Hematopoietic multipotent progenitor cell treated with erythropoietin and hydrocortisone succinate and interleukin-3 and kit ligand, for 15 days (in vitro differentiated cells): ENCODE results near the gene UNKL.

Experiments used
- DNase-seq: peaks from one replicate; pipeline ENCODE4 v3.0.0-alpha.2; 2015; ENCODE audit warnings: low spot score

The UNKL gene

DNA sequence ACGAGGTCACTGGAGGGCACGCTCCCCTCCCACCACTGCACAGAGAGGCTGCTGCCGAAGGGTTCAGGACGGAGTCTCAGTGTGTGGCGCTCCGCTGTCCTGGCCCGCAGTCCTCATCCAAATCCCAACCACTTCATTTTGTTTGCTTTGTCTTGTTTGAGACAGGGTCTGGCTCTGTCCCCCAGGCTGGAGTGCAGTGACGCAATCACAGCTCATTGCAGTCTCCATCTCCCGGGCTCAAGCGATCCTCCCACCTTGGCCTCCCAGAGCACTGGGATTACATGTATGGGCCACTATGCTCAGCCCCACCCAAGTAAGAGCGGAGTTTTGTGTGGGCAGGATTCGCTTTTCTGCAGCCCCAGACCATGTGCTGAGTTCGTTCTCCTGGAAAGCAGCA, 12.7 kb downstream of the UNKL start:
- DNase-seq = no peak

DNA sequence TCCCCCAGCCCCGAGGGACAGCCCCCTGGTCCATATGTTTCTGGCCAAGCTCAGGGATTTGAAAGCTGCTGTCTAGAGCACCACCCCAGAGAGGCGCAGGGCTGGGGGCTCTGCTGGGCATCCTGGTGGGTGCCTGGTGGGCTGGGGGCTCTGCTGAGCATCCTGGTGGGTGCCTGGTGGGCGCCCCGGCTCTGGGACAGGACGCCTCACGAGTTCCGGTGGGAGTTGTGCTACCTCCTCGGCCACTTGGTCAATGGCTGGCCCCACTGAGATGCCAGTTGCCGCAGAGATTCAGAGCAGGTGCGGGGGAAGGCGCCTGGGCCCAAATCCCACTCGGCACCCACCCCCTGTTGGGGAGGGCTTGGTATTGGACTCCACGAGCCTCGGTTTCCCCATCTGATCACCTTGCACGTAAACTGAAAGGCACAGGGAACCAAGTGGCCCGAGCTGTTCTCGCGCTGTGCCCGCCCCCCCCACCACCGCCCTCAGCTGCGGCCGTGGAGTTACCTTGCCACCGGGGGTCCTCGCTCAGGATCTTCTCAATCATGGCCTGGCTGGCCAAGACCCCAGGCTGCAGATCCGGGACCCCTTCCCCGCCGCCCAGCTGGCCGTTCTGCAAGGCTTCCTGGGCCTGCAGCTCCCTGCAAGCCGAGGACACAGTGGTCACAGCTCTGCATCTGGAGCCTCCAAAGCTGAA, 13.3 kb downstream of the UNKL start:
- no peak for DNase-seq

DNA sequence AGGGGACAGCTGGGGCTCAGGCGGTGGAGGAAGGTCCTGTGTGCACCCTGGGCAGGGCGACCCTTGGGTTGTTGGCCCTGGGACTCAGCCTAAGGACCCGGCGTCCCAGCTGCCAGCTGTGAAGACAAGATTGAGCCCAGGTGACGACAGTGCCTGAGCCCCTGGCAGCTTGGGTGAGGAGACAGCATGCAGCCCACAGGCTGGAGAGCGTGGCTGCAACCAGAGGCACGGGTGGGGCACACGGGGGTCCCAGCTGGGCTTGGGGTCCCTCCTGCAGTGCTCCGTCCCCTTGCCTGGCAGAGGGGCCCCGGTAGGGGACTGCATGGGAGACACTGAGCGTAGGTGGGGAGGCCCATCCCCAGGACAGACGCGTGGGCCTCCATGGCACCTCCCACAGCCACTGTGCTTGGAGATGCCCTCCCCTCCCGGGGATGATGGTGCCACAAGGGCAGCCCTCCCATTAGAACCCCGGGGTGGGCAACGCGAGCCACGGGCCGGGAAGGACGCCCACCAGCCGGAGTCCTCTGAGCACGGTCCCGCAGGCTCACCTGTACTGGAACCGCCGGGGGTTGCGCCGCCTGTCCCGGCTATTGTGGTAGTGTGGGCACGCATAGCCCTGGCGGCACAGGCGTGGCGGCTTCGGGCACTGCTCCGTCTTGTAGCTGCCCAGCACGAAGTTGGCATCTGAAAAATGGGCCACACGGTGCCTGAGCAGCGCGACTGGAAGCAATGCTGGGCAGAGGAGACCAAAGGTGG, 15.5 kb downstream of the UNKL start:
- no peak for DNase-seq

DNA sequence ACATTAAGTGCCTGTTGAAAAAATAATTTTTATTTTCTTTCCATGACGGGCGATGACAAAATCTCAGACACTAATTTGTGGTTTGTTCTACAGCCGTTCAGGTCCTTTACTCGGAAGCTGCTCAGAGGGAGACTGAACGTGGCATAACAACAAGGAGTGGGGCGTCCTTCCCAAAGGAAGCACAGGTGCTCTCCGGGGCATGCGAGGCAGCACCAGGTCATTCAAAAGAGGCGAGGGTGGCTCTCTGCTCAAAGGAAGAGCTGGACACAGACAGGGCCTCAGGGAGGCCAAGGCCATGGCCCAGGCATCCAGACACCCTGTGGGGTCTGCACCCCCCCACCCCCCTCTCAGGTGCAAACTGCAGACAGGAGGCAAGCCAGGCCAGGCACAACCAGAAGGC, 16.2 kb downstream of the UNKL start:
- no peak for DNase-seq

DNA sequence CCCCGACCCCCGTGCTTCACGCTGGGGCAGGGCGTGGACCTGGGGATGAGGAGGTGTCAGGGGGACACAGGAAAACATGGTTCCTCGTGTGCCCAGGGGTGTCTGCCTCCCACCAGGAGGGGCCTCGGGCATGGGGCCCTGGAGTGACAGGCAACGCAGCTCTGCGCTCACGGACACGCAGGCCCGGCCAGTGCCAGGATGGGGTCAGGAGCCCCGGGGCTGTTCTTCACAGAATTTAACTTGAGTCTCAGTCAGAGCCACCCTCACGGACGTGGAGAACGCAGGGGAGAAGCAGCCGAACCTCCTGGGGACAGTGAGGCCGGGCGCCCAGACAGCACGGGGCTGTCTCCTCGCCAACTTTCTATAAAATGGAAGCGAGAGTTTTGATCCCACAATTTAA, 16.7 kb downstream of the UNKL start:
- no peak for DNase-seq

DNA sequence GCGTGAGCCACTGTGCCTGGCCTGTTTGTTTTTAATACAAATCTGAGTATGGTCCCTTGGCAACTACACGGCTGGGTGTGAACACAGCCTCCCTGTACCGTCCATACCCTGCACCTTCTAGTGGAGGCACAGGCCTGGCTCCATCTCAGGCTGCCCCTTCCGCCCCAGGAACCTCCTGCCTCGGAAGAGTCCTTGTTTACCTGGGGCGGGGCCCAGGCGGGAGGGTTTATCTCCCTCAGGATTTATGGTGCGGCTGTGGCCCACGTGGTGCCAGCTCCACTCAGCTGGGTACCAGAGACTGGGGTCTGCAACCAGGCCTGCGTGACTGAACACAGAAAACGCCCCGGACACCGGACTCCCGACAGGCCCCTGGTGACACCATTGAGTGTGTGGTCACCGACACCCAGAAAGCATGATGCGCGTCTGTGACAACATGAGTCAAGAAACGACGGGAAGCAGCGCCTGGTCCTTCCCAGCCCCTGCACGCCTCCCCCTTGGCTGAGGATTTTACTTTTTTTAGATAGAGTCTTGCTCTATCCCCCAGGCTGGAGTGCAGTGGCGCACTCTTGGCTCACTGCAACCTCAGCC, 19.0 kb downstream of the UNKL start:
- no peak for DNase-seq

DNA sequence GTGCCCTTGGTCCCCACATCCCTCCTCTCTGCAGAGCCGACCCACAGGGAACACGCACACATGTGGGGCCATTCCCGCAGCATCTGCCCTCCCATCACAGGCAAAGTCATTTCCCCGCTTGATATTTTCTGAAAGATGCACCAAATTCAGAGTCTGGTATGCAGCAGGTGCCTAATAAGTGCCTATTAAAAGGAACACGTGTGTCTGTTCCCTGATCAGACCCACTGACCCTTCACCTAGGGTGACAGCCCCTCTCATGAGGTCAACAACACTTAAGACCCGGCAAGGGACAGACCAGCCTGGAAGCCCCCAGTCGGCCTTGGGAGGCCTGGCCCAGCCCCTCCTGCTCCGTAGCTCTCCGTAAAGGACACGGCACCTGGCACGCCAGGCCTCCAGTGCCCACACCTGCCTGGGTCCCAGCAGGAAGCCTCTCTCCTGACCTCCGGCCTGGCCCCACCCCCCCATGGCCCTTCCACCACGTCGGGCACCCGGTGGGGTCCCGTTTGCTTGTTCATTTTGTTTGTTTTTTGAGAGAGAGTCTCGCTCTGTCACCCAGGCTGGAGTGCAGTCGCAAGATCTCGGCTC, 20.0 kb downstream of the UNKL start:
- DNase-seq = no peak

DNA sequence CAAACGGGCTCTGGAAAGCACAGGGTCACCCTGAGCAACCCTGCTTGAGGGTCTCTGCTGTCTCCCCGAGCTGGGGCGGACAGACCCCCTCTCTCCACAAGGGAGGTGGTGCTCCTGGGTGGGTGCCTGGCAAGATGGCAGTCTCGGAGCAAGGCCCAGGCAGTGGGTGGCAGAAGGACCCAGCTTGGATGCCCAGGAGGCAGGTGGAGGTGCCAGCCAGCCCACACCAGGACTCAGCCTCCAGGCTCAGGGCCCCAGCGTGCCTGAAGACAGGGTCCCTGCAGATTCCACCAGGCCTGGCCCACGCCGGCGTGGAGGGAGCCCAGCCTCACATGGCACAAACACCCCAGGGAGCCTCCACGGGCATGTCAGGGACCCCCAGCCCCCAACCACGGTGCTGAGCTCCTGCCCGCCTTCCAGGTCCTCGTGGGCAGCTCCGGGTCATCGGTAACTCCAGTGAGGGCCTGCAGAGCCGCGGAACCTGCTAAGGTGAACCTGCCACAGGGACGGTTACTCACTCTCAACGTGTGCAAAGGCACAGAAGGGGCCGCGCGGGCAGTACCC, 20.8 kb downstream of the UNKL start:
- DNase-seq = no peak

DNA sequence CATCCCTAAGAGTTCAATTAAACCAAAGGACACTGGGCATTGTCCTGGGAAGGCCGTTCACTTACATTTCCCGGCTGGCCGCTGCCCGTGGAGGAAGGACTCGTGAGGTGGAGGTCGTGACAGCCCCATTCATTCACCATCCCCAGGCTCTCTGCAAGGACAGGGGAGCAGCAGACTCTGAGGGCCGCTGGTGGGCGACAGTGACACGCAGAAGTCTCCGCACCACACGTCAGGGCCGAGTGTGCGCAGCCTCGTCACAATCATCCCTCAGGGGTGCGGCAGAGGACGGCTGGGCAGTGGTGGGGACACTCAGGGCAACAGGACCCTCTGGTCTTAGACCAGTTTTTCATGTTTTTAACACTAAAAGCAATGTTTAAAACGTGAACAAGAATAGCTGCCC, 21.7 kb downstream of the UNKL start:
- DNase-seq = no peak

DNA sequence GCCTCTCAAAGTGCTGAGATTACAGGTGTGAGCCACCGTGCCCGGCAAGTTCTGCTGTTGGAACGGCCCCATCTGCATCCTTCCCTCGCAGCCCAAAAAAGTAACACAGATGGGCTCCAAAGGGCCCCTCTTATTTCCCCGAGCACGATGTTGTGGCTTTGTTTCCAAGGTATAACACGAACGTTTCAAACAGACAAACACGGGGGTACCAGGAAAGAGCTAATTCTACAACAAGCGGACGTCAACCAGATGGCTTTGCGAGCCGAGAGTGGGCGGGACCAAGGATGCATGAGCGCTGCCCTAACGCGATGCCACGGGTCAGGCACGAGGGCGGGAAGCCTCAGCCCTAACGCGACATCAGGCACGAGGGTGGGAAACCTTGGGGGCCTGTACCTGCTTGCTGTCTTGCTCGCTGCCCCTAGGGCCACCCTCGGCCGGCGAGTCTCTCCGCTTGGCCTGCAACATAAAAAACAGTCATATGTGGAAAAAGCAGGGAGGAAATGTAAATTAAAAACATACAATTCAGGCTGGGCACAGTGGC, 24.2 kb downstream of the UNKL start:
- no peak for DNase-seq

DNA sequence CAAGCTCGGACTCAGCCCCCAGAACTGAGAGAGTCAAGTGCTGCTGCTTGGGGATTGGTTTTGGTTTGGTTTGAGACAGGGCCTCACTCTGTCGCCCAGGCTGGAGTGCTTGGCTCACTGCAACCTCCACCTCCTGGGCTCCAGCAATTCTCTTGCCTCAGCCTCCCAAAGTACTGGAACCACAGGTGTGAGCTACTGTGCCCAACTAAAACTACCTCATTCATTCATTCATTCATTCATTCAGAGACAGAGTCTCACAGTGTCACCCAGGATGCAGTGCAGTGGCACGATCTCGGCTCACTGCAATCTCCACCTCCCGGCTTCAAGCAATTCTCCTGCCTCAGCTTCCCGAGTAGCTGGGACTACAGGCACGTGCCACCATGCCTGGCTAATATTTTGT, 24.7 kb downstream of the UNKL start:
- DNase-seq = no peak

DNA sequence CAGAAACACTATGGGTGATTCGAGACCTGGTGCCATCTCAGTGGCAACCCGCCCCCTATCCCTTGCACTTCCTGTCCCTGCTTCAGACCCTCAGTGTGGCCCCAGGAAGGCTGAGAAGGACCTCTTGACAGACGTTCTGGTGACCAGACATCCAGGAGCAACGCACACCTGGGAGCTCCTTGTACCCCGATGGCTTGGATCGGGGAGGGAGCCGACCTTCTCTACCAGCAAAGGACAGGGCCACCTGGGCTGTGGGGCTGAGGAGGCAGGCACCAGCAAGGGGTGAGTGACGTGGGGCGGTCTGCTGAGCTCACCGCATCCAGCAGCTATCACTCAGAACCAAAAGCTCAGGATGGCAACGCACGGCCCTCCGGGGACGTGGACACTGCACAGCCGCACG, 27.2 kb downstream of the UNKL start:
- DNase-seq = no peak

DNA sequence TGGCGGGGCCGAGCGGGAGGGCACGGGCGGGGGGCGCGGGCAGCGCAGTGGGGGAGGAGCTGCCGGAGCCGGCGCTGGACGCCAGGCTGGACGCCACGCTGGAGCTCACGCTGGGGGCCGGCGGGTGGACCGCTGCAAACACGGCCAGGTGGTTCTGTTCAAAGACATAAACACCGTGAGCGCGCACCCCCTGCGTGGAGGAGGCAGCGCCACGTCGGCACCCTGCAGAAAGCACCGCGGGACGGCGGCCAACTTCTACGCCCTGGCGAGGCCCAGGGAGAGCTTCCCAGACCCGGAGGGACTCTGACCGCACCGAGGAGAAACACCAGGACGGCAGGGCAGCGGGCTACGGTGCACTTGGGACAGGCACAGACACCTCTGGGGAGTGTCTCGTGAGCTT, 29.3 kb downstream of the UNKL start:
- no peak for DNase-seq

DNA sequence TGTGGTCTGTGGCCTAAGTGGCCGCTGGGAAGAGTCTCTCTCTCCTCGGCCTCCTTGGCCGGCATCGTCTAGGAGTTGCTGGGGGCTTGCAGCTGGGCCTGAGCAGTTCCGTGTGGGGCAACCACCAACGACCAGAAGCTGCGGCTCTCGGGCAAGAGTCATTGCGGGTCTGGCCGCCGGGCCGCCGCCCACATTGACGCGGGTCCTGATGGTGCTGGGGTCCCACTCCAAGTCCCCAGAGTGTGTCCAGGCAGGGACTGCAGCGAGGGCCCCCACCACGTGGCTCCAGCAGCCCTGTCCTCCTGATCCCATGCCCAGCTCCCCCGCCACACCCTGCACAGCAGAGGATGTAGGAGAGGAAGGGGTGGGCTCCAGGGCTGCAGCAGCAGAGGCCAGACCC, 30.9 kb downstream of the UNKL start:
- no peak for DNase-seq

DNA sequence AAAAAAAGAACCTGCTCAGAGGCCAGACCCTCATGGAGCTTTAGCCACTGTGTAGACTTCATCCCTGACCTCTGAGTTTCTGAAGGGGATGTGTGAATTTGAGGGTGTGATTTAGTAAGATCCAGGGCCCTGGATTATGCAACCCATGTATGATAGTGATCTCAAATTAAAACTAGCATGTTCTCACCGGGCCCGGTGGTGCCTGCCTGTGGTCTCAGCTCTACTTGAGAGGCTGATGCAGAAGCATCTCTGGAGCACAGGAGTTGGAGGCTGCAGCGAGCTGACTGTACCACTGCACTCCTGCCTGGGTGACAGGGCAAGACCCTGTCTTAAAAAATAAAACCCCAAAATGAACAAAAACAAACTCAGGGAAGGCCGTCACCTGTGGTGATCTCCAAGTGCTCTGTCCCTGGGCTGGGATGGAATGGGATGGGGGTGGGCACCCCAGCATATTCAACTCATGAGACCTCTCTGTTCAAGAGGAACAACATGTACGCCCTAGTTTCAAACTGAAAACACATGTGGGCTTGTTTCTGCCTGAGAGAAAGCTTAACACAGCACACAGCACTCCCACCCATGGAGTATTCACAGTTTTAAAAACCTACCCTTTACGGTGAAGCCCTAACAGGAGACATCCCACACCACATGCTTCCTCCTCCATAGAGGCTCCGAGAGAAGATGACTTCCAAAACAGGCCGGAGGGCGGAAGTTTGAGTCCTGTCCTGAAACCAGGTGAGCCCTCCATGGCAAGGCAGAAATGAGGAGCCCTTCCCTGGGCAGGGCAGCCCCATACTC, 32.7 kb downstream of the UNKL start:
- DNase-seq = no peak

DNA sequence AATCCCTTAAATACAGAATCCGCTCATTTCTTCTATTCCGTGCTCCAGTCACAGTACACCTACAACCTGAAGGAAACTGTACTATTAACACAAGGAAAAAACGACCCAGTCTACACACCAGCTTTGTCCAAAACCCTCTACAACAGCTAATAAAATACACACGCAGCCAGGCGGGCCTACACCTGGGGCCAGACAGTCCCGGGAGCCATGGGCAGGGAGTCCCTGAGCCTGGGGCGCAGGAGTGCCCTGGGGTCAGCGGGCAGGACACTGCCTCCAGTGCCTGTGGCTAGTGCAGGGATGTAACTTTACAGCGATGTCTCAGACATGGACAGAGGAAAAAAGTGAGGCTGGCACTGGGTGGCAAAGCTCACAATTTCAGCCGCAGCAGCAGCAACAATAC, 34.3 kb downstream of the UNKL start:
- DNase-seq = no peak

DNA sequence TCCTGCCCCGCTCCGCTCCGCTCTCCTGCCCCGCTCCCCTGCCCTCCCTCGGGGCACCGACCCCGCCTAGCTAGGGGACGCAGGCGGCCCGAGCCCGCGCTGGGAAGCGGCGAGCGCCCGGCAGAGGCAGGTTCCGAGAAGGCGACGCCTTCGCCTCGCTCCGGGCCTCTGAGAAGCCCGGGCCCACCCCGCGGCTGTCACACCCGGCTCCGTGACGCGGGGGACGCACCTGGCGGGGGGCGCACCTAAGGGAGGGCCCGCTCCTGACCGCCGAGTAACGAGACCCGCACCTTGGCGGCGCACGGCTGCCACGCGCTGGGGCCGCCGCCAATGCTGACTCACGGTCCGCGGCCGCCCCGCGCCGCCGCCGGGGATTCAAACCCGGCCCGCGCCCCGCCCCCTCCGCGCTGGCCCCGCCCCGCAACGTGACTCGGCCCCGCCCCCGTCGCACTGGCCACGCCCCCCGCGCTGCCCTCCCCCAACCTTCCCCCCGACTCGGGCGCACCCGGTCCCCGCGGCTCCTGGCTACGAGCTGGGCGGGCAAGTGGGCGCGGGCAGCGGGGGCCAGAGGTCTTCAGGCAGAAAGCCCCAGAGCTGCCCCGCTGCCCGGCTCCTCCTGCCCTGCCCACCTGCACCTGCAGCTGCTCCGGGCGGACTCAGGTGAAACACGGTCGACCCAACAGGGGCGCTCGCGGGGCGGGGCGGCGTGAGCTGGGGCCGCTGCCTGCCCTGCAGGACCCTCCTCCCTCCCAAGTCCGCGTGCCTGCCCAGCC, 35.0 kb downstream of the UNKL start:
- DNase-seq = peak; percentile 84

DNA sequence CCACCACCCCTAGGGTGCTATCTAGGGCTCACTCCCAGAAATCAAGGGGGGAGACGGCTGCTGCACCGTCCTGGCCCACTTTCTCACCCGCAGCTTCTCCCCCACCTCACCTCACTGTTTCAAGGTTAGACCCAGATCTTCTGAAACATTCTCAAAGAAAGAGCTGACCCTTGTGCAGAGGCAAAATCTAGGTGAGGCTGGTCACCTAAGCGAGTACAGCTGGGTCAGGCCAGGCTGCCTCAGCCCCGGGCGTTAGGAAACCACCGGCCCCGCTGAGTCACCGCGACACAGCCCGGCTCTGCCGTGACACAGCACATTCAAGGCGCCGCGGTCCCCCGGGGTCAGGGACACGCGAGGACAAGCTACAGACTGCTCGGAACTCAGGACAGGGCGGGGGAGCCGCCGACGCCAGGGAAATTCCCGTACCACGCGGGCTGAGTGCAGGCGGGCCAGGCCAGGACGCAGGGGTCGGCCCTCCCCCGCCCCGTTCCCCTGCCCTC, 35.6 kb downstream of the UNKL start:
- DNase-seq = peak; percentile 92

DNA sequence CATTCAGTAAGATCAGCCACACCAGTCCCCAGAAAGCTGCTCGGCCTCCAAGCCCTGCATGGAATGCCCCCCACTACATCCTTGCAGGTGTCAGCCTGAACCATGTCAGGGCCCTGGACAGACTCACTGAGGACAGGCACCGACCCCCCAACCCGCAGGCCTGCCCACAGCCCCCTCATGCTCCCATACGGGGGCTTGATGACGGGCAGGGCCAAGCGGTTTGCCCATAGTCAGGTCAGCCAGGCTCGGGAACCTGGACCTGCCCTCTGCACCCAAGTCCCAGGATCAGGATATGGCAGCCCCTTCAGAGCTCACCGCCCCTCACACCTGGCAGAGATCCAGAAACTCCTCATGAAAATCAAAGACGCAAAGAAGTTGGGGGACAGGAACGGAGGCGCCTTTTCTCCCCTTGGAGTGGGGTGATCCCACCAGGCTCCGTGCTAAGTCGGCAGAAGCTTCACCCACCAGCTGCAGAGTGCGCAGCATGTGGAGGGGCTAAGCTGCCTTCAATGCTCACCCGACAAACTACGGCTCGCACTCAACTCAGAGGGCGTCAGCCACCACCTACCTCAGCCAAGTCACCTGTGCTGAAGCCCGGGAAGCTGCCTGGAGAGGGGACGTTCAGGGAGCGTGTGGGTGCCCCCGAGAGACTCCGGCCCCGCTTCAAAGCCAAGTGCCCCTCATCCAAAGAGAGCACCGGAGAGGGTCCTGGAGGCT, 36.3 kb downstream of the UNKL start:
- no peak for DNase-seq

DNA sequence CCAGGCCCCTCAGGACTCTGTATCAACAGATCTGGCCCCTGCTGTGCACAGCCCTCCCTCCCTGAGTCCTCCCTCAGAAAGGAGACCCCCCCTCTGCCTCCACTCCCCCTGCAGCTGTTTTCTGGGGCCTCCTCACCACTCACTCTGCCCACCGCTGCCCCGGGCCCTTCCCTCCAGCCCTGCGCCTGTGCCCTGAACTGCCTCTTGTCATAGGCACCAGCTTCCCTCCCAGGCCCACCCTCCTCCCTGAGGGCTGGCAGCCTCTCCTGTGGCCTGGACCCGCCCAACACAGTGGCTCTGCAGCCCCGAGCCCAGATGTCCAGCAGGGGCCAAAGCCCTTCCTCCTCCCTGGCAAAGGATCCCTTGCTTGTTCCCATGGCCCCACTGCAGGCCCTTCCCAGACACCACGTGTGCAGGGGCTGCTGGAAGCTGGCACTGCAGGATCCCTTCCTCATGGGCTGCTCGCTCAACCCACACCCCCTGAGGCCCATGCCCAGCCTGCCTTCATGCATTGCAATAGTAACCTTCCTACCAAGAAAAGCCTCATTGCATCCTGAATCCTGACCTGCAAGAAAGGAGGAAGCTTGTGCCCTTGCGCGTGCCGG, 37.0 kb downstream of the UNKL start:
- DNase-seq = no peak
